HUES64 (cell line): ENCODE measurements around the gene TRAF1.

Experiments
- H3K27ac ChIP-seq: 2 replicates; pipeline ENCODE4 v1.7.0; 2013; ENCODE audit warnings: low read depth, low read length, inconsistent platforms
- H3K27me3 ChIP-seq: 2 replicates; pipeline ENCODE4 v1.6.1; 2013; ENCODE audit warnings: mild to moderate bottlenecking, low read length; ENCODE audit not compliant: insufficient read depth
- H3K36me3 ChIP-seq: 2 replicates; pipeline ENCODE4 v1.6.1; 2013; ENCODE audit warnings: mild to moderate bottlenecking, low read length; ENCODE audit not compliant: insufficient read depth
- H3K4me1 ChIP-seq: 2 replicates; pipeline ENCODE4 v1.6.1; 2013; ENCODE audit warnings: mild to moderate bottlenecking, low read length, moderate library complexity; ENCODE audit not compliant: insufficient read depth
- H3K4me3 ChIP-seq: 2 replicates; pipeline ENCODE4 v1.5.1; 2013; ENCODE audit warnings: mild to moderate bottlenecking, low read length, moderate library complexity
- H3K9ac ChIP-seq: 2 replicates; pipeline ENCODE4 v1.6.1; 2013; ENCODE audit warnings: mild to moderate bottlenecking, low read depth, low read length
- H3K9me3 ChIP-seq: 2 replicates; pipeline ENCODE4 v1.6.1; 2013; ENCODE audit warnings: low read depth, low read length; ENCODE audit not compliant: insufficient read depth
- WGBS: fragments of 150-250, 120-280 bp; methylation state at CpG from one replicate; pipeline ENCODE4 v1.1.7; 2013; ENCODE audit warnings: missing lambda C conversion rate; 5-methylcytosine and 5-hydroxymethylcytosine counted together

The TRAF1 gene

GRCh38 chr9:120951960-120952618 lies 25.5 kb upstream of the TRAF1 start:
- Histone ChIP-seq H3K4me3 (no peak overlapping the region), H3K9me3 (no peaks in the 10 kb centered on the region), H3K36me3 (no peaks in the 10 kb centered on the region), H3K27me3 (no peaks in the 10 kb centered on the region; the same call in 1 of the 2 replicates), H3K9ac (no peak overlapping the region), H3K4me1 (no peaks in the 10 kb centered on the region), H3K27ac (no peak overlapping the region)
- WGBS, result 89% methylated on average over 9 of the region's 9 CpGs

GRCh38 chr9:120950421-120951388 lies 24.1 kb upstream of the TRAF1 start:
- H3K4me1 ChIP-seq, result no peaks in the 10 kb centered on the region
- H3K36me3 ChIP-seq, result no peaks in the 10 kb centered on the region
- WGBS, result 91% methylated on average over 8 of the region's 8 CpGs
- H3K27ac ChIP-seq, result no peak overlapping the region
- no peak overlapping the region for H3K9ac ChIP-seq
- H3K27me3 ChIP-seq, result no peaks in the 10 kb centered on the region; the same call in 1 of the 2 replicates
- no peaks in the 10 kb centered on the region for H3K9me3 ChIP-seq
- no peak overlapping the region for H3K4me3 ChIP-seq

GRCh38 chr9:120949290-120949689 lies 22.7 kb upstream of the TRAF1 start:
- Histone ChIP-seq H3K4me3 (no peak overlapping the region), H3K9ac (no peak overlapping the region), H3K27ac (no peak overlapping the region), H3K9me3 (no peaks in the 10 kb centered on the region), H3K4me1 (no peaks in the 10 kb centered on the region), H3K36me3 (no peaks in the 10 kb centered on the region), H3K27me3 (no peaks in the 10 kb centered on the region; the same call in 1 of the 2 replicates)
- 95% methylated on average over 2 of the region's 2 CpGs for WGBS

- Histone ChIP-seq H3K9ac (no peak overlapping the region), H3K9me3 (no peaks in the 10 kb centered on the region), H3K27ac (no peak overlapping the region), H3K36me3 (no peaks in the 10 kb centered on the region), H3K27me3 (no peaks in the 10 kb centered on the region; the same call in 1 of the 2 replicates), H3K4me3 (no peak overlapping the region), H3K4me1 (no peaks in the 10 kb centered on the region)
- WGBS, result 95% methylated on average over 1 of the region's 1 CpG
These were observed 22.2 kb upstream of the TRAF1 start for GRCh38 chr9:120948824-120949223.

- WGBS, result 90% methylated on average over 2 of the region's 2 CpGs
- H3K4me1 ChIP-seq, result peaks cover 7% of the 10 kb centered on the region
- no peak overlapping the region for H3K9ac ChIP-seq
- no peaks in the 10 kb centered on the region for H3K9me3 ChIP-seq
- H3K4me3 ChIP-seq, result no peak overlapping the region
- H3K27ac ChIP-seq, result no peak overlapping the region
- no peaks in the 10 kb centered on the region; the same call in 1 of the 2 replicates for H3K27me3 ChIP-seq
- no peaks in the 10 kb centered on the region for H3K36me3 ChIP-seq
These were observed 20.6 kb upstream of the TRAF1 start for GRCh38 chr9:120947222-120947621.

- Histone ChIP-seq H3K27ac (no peak overlapping the region), H3K4me1 (peaks cover 13% of the 10 kb centered on the region), H3K9ac (no peak overlapping the region), H3K27me3 (no peaks in the 10 kb centered on the region; the same call in 1 of the 2 replicates), H3K4me3 (no peak overlapping the region), H3K9me3 (no peaks in the 10 kb centered on the region), H3K36me3 (no peaks in the 10 kb centered on the region)
- 92% methylated on average over 3 of the region's 3 CpGs for WGBS
These were observed 19.7 kb upstream of the TRAF1 start for GRCh38 chr9:120946259-120946658.

GRCh38 chr9:120944948-120945347 lies 18.4 kb upstream of the TRAF1 start:
- H3K27ac ChIP-seq, result no peak overlapping the region
- H3K4me3 ChIP-seq, result no peak overlapping the region
- H3K9me3 ChIP-seq, result no peaks in the 10 kb centered on the region
- no peak overlapping the region for H3K9ac ChIP-seq
- no peaks in the 10 kb centered on the region; the same call in 1 of the 2 replicates for H3K27me3 ChIP-seq
- peaks cover 19% of the 10 kb centered on the region for H3K4me1 ChIP-seq
- no peaks in the 10 kb centered on the region for H3K36me3 ChIP-seq
- 76% methylated on average over 3 of the region's 3 CpGs for WGBS

- no peaks in the 10 kb centered on the region for H3K36me3 ChIP-seq
- H3K27ac ChIP-seq, result no peak overlapping the region
- no peaks in the 10 kb centered on the region; the same call in 1 of the 2 replicates for H3K27me3 ChIP-seq
- H3K9me3 ChIP-seq, result no peaks in the 10 kb centered on the region
- H3K4me1 ChIP-seq, result peaks cover 19% of the 10 kb centered on the region
- no peak overlapping the region for H3K9ac ChIP-seq
- WGBS, result 87% methylated on average over 4 of the region's 4 CpGs
- no peak overlapping the region for H3K4me3 ChIP-seq
These were observed 17.8 kb upstream of the TRAF1 start for GRCh38 chr9:120944434-120944843.

- Histone ChIP-seq H3K27me3 (no peaks in the 10 kb centered on the region; the same call in 1 of the 2 replicates), H3K9ac (no peak overlapping the region), H3K36me3 (no peaks in the 10 kb centered on the region), H3K27ac (no peak overlapping the region), H3K9me3 (no peaks in the 10 kb centered on the region), H3K4me3 (no peak overlapping the region), H3K4me1 (peaks cover 19% of the 10 kb centered on the region)
- 54% methylated on average over 8 of the region's 8 CpGs for WGBS
These were observed 15.8 kb upstream of the TRAF1 start for GRCh38 chr9:120942186-120943001.

- 89% methylated on average over 6 of the region's 6 CpGs for whole genome bisulfite sequencing
- no peak overlapping the region for H3K27ac ChIP-seq
- no peaks in the 10 kb centered on the region for H3K36me3 ChIP-seq
- no peak overlapping the region for H3K4me3 ChIP-seq
- no peak overlapping the region for H3K9ac ChIP-seq
- peaks cover 19% of the 10 kb centered on the region for H3K4me1 ChIP-seq
- H3K27me3 ChIP-seq, result no peaks in the 10 kb centered on the region
- no peaks in the 10 kb centered on the region for H3K9me3 ChIP-seq
These were observed 14.6 kb upstream of the TRAF1 start for GRCh38 chr9:120941046-120941770.
